ENCODE measurements around the gene MBLAC2. TPM values are rescaled to one million over a fixed set of nuclear protein-coding genes. Genes with fewer than 3 reads are reported as not detected.

Gene MBLAC2
- total RNA-seq, 1 experiment from 2014 or later, result 4.6 TPM

DNA sequence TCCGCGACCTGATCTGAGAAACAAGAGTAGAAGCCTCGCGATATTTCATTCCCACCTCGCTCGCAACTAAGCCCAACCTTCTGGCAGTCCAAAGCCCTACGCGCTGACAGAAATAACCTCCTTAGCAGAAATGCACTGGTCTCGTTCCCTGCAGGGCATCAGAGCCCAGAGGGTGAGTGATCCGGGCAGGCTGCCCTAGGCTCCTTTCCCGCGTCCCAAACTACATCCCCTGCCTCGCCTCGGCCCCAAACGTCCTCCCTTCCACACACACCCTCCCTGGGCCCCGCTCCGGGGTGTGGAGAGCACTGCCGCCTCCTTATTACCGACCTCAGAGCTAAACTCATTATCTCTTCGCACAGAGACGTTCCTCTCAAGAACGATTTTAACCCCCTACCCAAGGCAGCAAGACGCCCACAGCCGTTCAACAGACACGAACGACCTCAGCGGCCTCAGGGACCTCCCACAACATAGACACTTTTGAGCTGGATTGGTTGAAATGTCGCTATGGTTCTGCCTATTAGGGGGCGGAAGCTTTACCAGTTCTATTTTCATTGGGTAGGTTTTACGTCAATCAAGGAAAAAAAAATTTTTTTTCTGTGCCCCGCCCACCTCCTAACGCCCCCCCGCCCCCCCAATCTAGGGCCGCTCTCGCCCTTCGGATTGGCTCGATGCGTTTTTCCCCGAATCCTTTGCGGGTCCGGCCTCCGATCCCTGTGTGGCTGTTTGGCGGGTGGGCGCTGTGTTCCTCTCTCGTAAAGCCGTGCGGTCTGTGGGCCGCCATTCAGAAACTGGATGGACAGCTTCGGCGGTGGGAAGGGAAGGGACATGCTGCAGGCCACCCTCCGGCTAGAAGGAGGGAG is 65.0 kb downstream of the MBLAC2 start, which contains the start of gene CETN3:
Gene CETN3 (minus strand): TSS at position 439 of the 860 bp plus-strand sequence. CDS start 95 bp downstream, at position 344.
- DNase-seq, result peak; percentile 90 to 92
- no peak for TF ChIP-seq EZH2 (IDR thresholded peaks at IDR 0.05; ENCODE audit: low read depth)
- no peak for TF ChIP-seq CTCF (conservative IDR thresholded peaks at IDR 0.05)
- ChIA-PET POLR2A (ENCODE audit: unreplicated experiment) (interaction anchor here (0.6 to 0.9 kb wide), 9 partner anchors 10 to 1681 kb away, joined by 3 to 8 read pairs (median 4); no protein-coding TSS in a partner anchor), CTCF (no interaction called here)
- peak within 1 kb of the TSS; percentile 92 for H3K4me3 ChIP-seq
- H3K9me2 ChIP-seq (ENCODE audit: insufficient read depth), result no peaks in the 10 kb centered on the region
- H3K36me3 ChIP-seq (ENCODE audit: low read depth), result 0 out of 2 replicates have a peak, but pooled peaks cover 13% of the 10 kb centered on the region
- peaks cover 29% of the 10 kb centered on the region; the same call in 1 of the 2 replicates for H3K4me1 ChIP-seq (replicated peaks; ENCODE audit: insufficient read depth)
- peak within 1 kb of the TSS; percentile 82 for H3K27ac ChIP-seq
- H2AFZ ChIP-seq, result peak within 1 kb of the TSS; percentile 99
- intact Hi-C loops (cut with micrococcal nuclease; ENCODE audit: unreplicated experiment), result loop anchor here (1.0 kb wide), 2 partner anchors 28 to 65 kb away; partner anchors contain the start of genes MBLAC2 and POLR3G
- H3K9me3 ChIP-seq (ENCODE audit: insufficient read depth, low read depth), result no peaks in the 10 kb centered on the region
- H3K27me3 ChIP-seq (ENCODE audit: insufficient read depth, low read depth), result no peaks in the 10 kb centered on the region
- no TSS peak for BruUV-seq (replicated peaks)
- H3K79me2 ChIP-seq (ENCODE audit: low read depth), result peaks cover 17% of the 10 kb centered on the region; the same call in 1 of the 2 replicates
- no peaks in the 10 kb centered on the region for H4K20me1 ChIP-seq (ENCODE audit: insufficient read depth)
- peak within 1 kb of the TSS; percentile 89 for H3K4me2 ChIP-seq
- no peaks in the 10 kb centered on the region for H3F3A ChIP-seq (ENCODE audit: insufficient read depth, low read depth)

- Histone ChIP-seq H3K4me2 (peak overlapping the region; percentile 89), H3K27ac (peak overlapping the region; percentile 82), H2AFZ (peak overlapping the region; percentile 99), H4K20me1 (ENCODE audit: insufficient read depth) (no peaks in the 10 kb centered on the region), H3K9me3 (ENCODE audit: insufficient read depth, low read depth) (no peaks in the 10 kb centered on the region), H3K9me2 (ENCODE audit: insufficient read depth) (no peaks in the 10 kb centered on the region), H3K4me1 (replicated peaks; ENCODE audit: insufficient read depth) (peaks cover 29% of the 10 kb centered on the region; the same call in 1 of the 2 replicates), H3K36me3 (ENCODE audit: low read depth) (0 out of 2 replicates have a peak, but pooled peaks cover 13% of the 10 kb centered on the region), H3K79me2 (ENCODE audit: low read depth) (peaks cover 17% of the 10 kb centered on the region; the same call in 1 of the 2 replicates), H3K27me3 (ENCODE audit: insufficient read depth, low read depth) (no peaks in the 10 kb centered on the region), H3K4me3 (peak overlapping the region; percentile 92), H3F3A (ENCODE audit: insufficient read depth, low read depth) (no peaks in the 10 kb centered on the region)
- TSS peak; percentile 88 for BruUV-seq (replicated peaks)
- no peak for TF ChIP-seq CTCF (conservative IDR thresholded peaks at IDR 0.05)
- TF ChIP-seq EZH2 (IDR thresholded peaks at IDR 0.05; ENCODE audit: low read depth), result no peak
- ChIA-PET CTCF (no interaction called here), POLR2A (ENCODE audit: unreplicated experiment) (interaction anchor here (0.6 kb wide), 2 partner anchors 21 to 57 kb away, joined by 5 to 10 read pairs; no protein-coding TSS in a partner anchor)
- intact Hi-C loops (cut with micrococcal nuclease; ENCODE audit: unreplicated experiment), result loop anchor here (1.0 kb wide), 1 partner anchor 29 kb away; no protein-coding TSS in a partner anchor
- peak in 1 of 2 experiments; percentile 65 for DNase-seq
Observed at GRCh38 chr5:90408571-90409317, 65.8 kb downstream of the MBLAC2 start.

Other genes with a start within 250 kb of the MBLAC2 start
- 29.3 and 35.6 TPM in 2 replicates for gene CETN3, start 65.0 kb downstream of the MBLAC2 start, total RNA-seq (2021)
- 3.9 and 4.4 TPM in 2 replicates for gene POLR3G, start 93 bp upstream of the MBLAC2 start, total RNA-seq (2021)
- 4.6 and 10.6 TPM in 2 replicates for gene LYSMD3, start 54.8 kb upstream of the MBLAC2 start, total RNA-seq (2021)
- gene ADGRV1, start 84.0 kb upstream of the MBLAC2 start, total RNA-seq (2021), result 1.0 and 1.2 TPM in 2 replicates

All from PC-9 (cell line).